HG02623 (cell line): ENCODE results near the gene JAZF1.

Experiments used
- ATAC-seq: cut with Tn5 transposase; IDR thresholded peaks from one replicate; pipeline ENCODE4 v1.9.1; 2021; ENCODE audit warnings: moderate library complexity; ENCODE audit not compliant: unreplicated experiment

Gene JAZF1

DNA sequence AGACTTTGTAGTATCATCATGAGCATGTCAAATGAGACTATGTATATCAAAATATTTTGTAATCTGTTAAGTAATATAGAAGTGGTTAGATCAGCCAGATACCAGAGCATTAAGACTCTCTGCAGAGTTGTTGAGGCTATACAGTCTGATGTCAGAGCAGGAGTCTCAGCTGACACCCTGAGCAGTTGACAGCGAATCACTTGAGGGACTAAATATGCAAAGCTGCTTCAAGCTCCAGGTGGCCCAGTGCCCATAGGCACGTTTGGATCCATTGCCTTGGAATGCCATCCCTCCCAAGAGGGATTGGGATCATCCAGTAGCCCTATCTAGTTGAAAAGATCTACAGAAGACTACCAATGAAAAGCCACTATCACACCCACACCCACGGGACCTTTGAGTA, 230.5 kb downstream of the JAZF1 start:
- no peak for ATAC-seq

DNA sequence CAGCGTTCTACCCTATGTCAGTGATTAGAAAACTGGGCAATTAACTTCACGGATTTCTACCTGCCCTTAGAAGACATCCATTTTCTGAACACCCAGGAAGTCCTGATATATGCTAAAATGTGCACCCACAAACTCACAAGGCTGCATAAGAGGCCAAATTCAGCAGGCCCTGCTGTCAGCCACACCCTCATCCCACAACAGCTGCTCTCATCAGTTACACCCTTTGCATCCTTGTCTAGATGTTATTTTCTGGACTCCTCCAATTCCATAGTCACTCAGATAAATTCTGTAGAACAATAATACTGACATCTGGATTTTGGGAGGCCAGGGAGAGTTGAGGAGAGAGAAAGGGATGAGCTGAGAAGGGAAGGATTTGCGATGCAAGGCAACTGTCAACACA, 231.7 kb downstream of the JAZF1 start:
- ATAC-seq, result no peak

DNA sequence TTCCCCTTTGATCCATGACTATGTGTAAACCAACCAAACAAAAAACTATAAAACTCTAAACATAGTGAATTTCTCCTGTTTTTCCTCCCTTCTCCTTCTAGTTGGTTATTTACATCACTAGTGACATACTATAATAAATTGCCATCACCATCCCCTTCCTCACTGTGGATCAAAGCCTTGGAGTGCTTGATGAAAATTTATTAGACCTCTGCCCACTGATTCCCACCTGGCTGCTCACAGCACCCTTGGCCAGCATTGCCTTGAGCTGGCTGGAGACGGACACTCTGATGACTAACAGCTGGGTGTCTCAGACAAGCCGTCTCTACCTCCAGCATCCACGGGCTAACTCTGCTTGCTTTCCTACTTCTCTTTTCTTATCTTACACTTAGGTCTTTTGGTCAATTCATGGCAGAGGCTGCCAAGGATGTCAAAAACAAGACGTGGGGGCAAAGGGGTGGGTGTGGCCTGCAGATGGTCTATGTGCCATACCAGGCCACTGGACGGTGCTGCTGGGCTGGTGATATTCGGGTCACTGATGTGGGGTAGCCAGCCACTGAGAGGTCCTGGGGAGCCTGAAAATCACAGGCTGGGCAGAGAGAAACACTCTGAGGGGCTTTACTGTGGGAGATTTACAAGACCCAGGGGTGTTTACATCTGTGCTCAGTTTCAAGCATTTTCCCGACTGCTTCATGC, 232.9 kb downstream of the JAZF1 start:
- ATAC-seq, result no peak

DNA sequence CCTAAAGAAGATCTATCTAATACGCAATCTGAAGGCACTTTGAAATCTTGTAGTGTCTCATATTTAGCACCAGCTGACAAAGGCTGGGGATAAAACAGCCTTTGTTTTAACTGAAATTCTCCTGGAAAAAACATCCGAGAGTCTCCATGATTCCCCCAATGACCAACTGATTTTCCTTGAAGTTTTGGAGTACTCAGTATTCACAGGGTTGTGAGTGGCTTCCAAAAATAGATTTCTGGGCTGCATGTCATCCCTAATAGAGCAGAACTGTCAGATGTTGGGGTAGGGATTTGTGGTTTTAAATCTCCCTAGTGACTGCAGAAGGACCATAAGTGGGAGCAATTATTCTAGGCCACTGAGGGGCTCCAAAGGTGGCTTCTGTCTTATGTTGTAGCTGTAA, 234.2 kb downstream of the JAZF1 start:
- no peak for ATAC-seq

DNA sequence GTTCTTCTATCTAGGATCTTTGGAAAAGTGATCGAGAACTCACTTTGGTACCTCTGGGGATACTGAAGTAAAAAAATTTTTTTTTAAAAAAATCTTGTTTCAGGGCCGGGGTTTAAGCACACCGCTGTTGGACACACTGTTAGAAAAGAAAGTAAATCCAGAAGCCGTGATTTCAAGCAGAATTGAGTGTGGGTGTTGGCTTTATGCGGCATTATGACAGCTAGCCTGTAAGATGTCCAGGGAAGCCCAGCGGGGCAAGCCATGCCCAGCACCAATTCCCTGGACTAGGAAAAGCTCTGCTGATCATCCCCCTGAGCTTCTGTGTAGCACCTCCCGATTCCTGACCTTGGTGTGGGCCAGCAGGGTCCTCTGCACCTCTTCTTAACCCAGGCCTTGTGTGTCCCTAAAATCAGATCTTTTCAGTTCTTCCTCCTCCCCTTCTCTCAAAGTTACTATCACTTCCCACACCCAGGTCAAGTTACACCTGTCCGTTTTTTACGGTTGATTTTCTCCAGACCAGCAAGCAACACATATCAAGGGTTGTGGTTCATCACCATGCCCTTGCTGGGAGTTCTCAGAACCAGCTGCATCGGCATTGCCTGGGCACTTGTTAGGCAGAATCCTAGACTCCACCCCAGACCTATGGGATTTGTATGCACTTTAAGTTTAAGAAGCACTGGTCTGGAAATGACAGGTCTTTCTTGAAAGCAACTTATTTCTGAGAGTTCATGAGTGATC, 235.4 kb downstream of the JAZF1 start:
- ATAC-seq, result no peak

DNA sequence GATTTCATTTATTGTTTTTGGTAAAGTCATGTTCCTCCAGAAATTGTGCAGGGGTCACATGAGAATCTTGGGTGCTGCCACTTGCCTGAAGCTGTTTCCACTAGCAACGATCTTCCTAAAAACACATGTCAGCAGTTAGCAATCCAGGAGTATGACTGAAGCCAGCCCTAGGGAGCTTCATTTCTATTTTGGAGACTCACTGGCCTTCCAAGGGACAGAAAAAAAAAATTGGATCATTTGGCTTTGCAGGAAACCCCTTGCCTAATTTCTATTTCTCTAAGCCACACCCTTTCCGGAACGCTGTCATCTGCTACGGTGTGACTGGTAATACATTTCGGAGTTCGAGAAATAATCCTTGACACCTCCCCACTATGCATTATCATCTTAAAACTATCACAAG, 236.0 kb downstream of the JAZF1 start:
- no peak for ATAC-seq

DNA sequence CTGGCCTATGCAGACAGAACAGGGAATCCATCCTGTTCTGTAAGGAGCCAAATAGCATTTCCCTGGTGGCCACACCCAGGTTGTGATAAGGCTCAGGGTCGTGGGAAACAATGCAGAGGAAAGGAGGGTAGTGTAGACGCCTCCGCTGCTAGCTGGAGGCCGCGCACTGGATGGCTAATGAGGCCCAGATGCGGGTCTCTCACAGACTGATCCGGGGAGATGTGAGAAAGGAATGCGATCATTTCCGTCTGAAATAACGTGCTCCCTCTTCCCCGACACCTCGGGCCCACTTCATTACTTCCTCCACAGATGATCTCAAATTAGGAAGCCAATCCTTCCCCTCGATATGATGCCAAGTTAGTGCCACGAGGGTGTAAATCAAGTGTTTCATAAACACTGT, 237.4 kb downstream of the JAZF1 start:
- no peak for ATAC-seq

DNA sequence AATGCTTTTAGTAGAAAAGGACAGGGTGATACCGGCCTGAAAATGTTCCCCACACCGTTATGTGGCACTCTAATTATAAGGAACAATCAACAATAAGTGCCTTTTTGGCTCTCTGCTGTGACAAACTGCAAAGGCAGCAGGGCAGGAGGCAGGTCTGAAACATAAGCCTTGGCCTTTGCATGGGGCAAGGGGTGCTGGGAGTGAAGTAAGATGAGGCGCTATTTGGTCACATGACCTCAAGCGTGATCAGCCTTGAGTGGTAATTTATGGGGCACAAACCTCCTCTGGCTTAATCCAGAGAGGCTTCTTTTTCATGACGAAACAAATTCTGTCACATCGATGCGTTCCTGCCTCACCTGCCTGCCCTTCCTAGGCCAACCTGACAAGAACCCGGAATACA, 237.9 kb downstream of the JAZF1 start:
- no peak for ATAC-seq

DNA sequence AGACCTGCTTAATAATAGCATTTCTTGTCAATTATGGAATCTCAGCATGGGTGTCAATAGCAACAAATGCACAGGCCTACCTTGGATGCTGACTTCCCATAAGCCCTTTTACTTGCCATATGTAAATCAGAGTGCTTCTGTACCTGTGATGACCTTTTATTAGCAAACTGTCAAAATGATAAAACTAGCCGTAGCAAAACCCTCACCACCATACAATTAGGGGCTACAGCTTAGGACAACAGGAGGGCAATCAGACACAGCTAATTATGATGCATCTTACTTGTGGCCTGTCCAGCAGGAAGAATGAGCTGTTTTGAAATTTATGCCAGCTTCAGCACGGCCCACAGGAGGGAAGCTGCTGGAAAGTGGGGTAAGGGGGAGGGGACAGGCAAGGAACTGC, 239.1 kb downstream of the JAZF1 start:
- no peak for ATAC-seq

DNA sequence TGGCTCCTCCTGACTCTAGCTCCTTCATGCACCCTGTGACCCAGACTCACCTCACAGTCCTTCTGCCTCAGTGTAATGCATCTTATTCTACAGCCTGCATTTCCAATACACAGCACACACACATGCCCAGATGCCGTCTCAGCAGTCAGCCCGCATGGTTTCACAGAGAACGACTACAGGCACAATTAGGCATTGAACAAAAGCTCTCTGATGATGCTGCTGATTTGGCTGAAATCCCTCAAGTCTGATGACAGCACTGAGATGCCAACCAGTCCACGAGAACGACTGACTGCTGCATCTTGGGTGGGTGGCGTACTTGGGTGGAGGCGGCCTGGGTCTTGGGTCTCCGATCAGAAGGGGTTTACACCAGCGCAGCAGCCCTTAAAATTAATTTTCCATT, 240.3 kb downstream of the JAZF1 start:
- ATAC-seq, result no peak

DNA sequence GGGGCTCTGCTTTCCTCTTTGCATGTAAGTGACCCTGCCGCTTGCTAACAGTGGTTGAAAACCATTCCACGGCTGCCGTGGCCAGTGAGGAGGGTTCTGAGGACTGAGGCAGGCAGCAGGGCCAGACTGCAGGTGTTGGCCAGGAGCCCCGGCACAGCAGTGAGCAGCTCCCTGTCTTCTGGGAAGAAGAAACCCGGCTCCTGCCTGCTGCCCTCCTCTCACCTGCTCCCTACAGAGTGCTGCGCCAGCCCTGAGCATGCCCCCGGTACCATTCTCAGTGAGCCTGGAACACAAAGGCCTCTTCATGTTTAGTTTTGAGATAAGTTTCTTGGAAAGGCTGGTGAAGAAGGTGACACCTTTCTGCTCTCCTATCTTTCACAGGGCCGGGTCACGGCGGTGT, 240.7 kb downstream of the JAZF1 start:
- ATAC-seq, result no peak

DNA sequence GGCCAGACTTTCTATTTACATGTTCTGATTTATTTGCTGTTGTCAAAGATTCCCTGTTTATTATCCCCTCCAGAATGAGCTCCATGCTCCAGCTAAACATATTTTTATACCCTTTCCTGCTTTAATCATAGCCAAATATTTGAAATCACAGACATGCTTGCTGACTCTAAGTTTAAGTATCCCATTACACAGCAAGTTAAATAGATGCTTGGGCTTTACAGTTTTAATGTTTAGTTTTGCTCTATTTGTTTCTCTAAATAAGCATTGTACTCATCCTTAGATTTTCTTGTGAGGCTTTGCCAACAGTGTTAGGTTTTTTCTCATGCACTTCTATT, 243.9 kb downstream of the JAZF1 start:
- no peak for ATAC-seq

DNA sequence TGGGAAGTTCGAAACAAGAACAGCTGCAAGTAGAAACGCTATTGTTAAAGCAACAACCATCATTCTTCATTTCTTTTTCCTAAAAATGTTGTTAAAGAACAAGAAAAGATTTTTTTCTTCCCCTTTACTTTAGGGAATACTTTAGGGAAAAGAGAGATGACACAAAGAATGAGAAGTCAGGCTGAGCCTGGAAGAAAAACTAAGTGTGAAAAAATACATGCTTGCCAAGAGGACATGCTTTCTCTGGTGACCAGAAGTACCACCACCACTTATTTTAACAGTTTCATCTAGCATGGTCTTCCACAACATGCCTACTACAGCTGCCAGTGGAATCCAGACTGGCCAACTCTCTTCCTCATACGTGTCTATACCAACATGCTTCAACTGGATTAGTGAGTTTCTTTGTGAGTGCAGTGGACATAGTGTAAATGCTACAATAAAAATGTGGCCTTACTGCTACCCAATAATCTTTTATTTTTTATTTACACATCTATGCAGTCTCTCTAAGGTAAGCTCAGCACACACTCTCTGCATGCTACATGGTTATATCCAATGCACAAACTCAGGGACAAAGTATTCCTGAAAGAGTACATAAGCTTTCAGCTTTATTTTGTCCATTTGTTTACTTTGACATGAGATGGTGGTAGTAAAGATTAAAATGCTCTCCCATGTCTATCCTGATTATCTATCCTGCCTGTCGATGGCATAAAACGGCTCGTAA, 244.4 kb downstream of the JAZF1 start:
- no peak for ATAC-seq

DNA sequence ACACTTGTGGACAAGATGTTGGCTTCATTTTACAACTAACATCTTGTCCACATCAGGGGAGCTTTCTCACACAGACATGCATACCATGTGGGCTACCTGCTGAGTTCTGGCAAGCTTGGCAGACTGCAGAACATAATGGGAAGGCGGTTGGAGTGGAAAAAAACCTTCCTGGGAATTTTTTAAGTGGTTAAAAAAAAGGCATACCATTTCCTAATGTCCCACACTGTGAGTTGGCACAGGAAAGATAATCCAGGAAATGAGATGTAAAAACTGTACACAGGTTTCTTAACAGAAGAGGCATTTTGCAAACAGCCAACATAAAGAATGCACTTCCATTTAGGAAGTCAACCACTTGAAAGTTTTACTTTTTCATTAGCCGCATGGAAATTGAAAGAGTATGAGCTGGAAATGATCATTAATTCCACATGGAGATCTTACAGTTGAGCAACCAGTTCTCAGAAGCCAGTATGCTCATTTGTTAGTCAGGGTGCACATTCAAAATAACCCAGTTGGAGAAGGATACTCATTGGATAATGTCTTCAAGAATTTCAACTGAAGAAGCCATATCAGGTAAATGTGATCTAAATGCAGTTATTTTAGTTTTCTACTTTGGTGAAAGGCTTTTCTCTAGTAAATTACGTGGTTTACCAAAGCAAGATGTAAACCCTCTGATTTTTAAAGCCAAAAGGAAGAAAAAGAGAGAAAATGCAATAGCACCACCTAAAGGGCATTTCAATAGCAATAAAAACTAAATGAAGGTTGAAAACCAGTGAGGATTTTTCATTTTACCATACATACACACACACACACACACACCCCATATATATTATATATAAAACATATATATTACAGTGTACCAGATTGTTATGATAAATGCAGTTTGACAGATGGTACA, 246.7 kb downstream of the JAZF1 start:
- no peak for ATAC-seq

DNA sequence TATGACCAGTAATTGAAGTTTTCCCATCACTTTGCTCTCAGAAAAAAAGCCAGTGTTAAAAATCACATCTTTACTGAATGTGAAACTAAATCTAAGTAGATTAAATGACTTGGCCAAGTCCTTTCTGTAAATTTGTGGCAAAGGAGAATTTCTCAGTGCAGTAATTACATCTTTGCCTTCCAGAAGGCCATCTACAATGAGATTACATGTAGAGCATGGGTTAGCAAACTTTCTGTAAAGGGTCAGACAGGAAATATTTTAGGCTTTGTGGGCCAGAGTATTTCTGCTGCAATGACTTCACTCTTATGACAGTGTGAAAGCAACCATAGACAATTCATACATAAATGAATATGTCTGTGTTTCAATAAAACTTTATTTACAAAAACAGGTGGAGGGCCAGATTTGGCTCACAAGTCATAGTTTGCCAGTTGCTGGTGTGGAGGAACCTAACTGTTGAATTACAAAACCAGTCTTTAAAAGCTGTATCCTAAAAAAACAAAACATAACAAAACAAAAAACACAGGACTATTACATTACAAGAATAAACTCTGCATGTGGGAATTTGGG, 249.6 kb downstream of the JAZF1 start:
- ATAC-seq, result no peak

DNA sequence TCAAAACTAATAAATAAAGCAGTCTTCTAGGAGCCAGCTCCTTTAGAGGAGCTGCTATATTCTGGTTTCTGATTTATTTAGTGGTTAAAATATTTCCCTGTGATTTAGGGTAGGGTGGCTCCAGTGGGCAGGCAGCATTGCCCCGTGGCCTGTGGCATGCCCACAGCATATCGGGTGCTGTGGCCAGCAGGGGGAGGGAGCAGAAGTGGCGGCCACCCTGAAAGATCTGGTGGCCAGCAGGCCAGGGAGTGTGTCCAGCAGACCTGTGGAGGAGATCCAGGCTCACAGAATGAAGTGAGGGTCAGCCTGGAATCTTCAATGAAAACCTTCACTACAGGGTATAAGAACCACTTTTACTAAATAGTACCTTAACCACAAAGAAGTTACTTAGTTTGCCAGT, 251.5 kb downstream of the JAZF1 start:
- ATAC-seq, result no peak

DNA sequence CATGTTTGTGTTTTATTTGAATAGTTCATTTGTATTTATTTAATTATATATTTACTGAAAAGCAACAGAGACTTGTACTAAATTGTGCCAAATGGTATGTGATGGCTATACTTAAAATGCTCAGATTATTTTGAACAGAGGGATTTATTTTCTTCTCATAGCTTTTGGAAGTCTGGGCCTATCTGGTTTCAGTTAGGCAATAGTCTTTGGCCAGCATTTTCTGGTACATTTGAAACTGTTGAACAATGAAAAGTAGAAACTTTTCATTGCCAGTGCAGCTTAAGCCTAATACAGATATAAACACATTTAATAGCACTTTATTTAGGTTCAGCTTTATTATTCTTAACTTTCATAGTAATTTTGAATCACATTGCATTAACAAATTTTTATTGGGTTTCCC, 252.6 kb downstream of the JAZF1 start:
- no peak for ATAC-seq

DNA sequence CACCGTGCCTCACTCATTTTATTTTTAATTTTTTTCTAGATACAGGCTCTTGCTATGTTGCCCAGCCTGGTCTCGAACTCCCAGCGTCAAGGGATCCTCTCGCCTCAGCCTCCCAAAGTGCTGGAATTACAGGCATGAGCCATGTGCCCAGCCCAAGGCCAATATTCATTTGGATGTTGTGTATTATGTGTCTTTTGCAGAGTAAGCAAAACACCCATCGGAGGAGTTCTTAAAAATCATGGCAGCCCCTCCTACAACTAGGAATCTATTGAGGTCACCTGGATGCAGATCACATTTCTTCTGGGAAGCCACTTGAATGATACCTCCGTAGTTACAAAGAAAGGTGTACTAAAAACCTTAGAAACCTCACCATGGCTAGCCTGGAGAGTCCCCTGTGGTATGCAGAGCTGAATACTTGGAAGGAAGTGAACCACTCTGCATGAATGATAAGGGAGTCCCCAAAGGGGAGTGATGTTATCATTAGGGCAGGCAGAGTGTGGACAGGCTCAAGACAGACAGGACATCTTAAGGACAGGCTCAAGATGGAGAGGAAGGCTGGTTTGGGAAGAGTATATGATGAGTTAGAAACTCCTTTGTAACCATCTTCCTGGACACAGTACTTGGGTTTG, 254.9 kb downstream of the JAZF1 start:
- ATAC-seq, result no peak

DNA sequence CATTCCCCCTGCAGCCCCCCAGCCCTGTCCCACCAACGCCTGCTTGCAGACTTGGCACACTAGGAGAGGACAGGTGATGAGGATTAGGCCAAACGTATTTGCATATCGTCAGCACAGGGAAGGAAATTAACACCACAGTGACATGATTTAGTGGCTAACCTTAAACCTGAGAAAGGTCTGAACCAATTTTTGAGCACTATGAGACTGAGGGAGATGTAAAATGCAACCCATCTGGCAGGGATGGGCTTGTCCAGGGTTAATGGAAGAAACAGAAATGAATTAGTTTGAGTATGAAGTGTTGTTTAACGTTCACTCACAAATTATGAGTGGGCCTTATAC, 257.0 kb downstream of the JAZF1 start:
- no peak for ATAC-seq

DNA sequence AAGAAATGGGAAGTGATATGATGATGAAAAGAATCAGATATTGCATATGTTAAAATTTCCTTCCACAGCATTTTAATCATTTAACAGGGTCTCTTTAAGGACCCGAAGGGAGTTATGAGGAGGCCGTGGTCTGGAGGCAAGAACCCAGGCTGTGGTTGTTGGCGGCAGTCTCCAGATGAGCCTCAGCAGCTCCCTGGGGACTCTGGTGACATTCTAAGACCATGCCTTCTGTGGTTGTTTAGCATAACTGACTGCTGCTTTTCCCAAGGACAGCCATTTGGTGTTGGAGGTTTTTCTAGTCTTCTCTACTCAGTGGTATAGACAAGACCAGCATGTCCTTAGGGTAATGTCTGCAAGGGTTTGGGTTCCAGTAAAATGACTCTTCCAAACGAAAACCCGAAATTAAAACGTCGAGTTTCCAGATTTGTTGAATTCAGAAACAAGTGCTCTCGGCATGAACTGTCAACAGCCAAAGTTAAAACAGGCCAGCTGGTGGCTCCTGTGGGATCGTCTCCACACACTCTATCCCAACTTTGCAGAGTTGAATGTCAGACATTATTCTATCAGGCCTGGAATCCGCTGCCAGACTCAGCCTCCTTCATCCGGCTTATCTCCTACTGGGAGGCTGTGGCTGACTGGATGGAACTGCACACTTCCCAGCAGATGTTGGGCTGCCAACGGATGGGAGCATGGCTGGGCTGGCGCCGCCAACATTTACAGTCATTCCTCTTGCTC, 257.5 kb downstream of the JAZF1 start:
- no peak for ATAC-seq
